Activated CD4-positive, alpha-beta T cell treated with anti-CD3 and anti-CD28 coated beads, Interleukin-2, amount 50 U/mL, for 48 hours (primary cell): ENCODE results near the gene PREX1.
A peak's percentile ranks its signal among the peaks of the same experiment; 100 is the strongest.

Experiments
- DNase-seq, 2 experiments: peaks; one replicate each; pipeline ENCODE4 v3.0.0-alpha.2; 2020

The PREX1 gene

DNA sequence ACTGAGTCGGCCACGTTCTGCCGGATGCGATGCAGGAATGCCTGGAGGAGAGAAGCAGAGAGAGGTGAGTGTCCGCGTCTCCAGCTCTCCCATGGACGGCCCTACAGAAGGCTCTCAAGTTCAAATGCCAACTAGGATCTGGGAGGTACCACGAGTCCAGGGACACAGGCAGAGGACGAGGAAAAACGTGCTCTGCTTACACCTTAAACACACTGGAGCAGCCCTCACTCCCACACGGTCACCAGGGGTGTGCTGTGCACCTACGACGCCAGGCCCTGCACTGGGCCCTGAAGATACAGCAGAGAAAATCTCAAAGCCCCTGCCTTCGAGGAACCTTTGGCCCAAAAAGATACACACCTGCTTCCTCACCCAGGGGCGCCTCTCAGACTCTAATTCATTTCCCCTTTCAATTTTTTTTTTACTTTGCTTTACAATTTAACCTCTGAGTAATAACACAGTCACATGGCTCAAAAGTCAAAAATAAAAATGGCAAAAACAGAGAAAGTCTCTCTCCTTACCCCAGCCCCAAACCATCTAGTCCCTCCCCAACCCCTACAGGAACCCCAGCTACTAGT is 79.9 kb downstream of the PREX1 start:
- DNase-seq, result no peak

- no peak for DNase-seq
Observed at GRCh38 chr20:48745330-48745729, 82.5 kb downstream of the PREX1 start.

GRCh38 chr20:48744515-48744914 is 83.3 kb downstream of the PREX1 start:
- DNase-seq, result no peak

DNA sequence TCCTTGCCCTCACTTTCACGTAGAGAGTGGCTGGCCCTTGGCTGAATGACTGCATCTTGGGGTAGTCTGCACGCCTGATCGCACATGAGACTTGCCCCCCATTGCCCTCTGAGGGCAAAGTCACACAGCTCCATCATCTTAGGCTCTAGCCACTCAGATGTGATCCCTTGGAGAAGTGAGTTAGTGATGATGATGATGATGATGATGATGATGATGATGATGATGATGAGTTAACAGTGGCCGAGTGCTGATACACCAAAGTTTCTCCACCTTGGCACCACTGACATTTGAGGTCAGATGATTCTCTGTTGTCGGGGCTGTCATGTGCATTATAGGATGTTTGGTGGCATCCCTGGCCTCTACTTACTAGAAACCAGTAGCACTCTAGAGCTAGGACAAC is 84.0 kb downstream of the PREX1 start:
- DNase-seq, result no peak

GRCh38 chr20:48742912-48743680 is 84.7 kb downstream of the PREX1 start:
- DNase-seq, result no peak

DNA sequence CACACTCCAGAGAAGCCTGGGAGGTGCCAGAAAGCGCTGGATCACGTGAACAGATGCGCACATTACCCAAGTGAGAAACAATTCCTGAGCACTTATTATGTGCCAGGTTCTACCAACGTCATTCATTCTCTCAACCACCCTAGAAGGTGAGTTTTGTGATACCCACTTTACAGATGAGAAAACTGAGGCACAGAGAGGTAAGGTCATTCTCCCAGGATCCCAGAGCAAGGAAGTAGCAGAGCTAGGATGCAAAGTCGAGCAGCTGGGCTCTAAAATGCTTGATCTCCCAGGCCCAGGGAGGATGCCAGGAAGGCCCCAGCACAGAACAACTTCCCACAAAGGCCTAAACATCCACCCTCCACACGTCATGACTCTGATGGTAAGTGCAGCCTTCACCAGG is 85.6 kb downstream of the PREX1 start:
- DNase-seq, result no peak

DNA sequence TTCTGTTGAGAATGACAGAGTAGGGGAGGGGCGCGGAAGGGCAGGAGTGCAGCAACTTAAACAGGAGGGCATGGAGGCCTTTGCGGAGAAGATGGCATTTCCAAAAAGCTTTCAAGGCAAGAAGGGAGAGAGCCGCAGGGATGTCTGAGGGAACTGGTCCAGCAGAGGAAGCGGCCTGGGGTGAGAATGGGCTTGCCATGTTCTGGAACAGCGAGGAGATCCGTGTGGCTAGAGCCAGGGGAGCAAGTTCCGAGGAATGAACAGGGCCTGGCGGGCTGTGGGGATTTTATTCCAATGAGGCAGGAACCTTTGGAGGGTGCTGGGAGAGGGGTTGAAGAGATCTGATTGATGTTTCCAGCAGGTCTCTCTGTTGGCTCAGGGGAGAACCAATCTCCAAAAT is 86.1 kb downstream of the PREX1 start:
- no peak for DNase-seq

- DNase-seq, result no peak
Observed at GRCh38 chr20:48740712-48741111, 87.1 kb downstream of the PREX1 start.

- no peak for DNase-seq
Observed at GRCh38 chr20:48740292-48740649, 87.5 kb downstream of the PREX1 start.

- peak; percentile 51 to 63 for DNase-seq
Observed at GRCh38 chr20:48739395-48740291, 88.2 kb downstream of the PREX1 start.

DNA sequence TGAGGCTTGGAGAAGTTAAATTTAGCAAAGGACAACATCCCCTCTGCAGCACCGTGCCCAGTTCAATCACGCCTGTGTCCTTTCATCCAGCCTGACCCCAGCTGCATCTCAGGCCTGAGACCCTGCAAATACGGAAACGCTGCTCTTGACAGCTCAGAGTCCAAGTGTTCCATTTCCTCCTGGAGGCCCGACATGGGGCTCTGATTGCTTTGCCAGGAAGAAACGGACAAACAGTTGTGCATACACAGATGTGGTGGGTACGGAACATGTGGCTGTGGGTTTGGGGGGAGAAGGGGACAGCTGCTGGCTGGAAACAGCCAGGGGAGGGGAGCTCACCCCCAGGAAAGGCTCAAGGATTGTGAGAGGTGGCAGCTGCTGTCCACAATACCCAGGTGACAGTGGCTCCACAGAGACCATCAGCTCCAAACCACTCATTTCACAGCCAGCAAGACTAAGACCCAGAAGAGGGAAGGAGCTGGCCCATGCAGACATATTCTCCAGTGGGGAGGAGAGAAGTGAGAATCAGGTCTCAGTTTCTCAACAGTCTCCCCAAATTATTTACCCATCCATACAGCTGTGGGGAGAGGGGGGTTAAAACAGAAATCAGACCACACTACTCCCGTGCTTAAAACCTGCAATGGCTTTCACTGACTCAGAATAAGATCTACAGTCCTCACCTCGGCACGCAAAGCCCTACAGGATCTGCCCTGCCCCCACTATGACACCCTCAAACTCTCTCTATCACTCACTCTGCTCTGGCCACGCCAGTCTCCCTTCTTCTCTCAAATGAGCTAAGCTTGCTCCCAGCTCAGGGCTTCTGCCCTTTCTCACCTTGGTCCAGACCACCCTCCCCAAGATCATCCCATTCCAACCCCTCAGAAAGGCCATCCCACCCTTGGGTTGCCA is 89.1 kb downstream of the PREX1 start:
- DNase-seq, result peak; percentile 78 to 86

- no peak for DNase-seq
Observed at GRCh38 chr20:48738094-48738398, 89.8 kb downstream of the PREX1 start.

GRCh38 chr20:48737434-48738093 is 90.2 kb downstream of the PREX1 start:
- DNase-seq, result no peak

- DNase-seq, result no peak
Observed at GRCh38 chr20:48736636-48737035, 91.2 kb downstream of the PREX1 start.

GRCh38 chr20:48736231-48736630 is 91.6 kb downstream of the PREX1 start:
- no peak for DNase-seq

GRCh38 chr20:48735112-48735511 is 92.7 kb downstream of the PREX1 start:
- no peak for DNase-seq

DNA sequence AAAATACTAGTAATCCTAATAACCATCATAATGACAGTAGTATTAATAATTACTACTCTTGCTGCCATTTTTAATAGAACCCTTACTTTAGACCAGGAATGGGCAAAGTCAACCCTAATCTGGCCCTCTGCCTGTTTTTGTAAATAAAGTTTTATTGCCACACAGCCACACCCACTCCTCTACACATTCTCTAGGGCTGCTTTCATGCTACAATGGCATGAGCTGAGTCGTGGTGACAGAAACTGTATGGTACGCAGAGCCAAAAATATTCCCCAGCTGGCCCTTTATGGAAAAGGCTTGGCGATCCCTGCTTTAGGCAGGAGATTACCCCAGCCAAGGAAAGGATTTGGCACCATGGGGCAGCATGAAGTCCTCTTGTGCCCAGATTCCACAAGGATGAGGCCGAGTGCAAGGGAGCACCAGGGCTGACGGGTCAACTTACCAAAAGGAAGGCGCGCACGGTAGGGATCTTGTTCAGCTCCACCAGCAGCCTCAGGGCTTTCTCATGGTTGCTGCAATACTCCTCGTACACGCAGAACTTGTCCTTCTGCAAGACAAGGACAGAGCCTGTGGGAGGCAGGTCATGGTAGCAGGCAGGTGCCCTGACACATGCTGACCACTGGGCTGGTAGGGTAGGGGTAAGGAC is 93.6 kb downstream of the PREX1 start:
- DNase-seq, result no peak

- no peak for DNase-seq
Observed at GRCh38 chr20:48733296-48733790, 94.5 kb downstream of the PREX1 start.

DNA sequence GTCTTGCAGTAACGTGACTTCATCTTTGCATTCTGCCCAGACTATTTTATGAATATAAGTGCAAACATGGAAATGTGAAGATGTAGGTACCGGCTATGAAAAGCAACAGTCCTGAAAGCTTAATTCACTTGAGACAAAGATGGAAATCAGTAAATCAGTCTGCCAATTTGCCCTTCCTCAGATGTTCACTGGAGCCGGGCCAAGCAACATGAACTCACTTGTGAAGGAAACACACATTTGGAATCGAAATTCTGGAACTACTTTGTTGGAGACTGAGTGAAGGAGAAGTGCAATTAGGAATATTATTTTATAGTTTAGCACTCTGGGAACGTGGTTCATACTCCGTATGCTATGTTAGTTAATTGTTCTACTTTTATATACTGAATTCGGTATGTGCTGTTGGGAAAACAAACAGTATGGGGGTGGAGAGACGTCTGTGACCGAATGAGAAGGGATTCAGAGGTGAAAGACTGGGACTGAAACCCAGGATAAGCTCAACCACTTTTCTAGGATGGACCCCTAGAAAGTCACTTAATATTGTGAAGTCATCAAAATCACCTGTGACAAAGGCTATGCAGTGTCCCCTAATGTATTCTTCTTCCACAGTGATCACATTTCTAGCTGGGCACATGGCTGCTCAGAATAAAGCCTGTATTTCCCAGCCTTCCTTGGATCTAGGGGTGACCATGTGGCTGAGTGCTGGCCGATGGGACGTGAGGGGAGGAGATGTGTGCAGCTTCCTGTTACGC is 95.5 kb downstream of the PREX1 start:
- DNase-seq, result no peak

DNA sequence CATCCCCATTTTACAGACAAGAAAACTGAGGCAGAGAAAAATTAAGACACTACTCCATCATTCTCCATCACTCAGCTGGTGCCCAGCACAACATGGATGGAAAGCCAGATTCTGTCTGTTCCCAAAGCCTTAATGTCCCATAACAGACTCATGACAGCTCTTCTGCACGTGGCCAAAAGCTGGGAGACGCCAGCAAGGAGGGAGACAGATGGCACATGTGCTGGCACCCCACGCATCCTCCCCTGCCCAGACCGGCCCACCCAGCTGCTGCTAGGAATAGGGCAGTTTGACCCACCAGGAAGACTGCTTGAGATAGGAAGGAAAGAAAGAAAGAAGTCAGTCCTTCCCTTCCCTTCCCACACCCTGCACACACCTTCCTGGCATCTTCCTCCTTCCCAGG is 96.3 kb downstream of the PREX1 start:
- no peak for DNase-seq

DNA sequence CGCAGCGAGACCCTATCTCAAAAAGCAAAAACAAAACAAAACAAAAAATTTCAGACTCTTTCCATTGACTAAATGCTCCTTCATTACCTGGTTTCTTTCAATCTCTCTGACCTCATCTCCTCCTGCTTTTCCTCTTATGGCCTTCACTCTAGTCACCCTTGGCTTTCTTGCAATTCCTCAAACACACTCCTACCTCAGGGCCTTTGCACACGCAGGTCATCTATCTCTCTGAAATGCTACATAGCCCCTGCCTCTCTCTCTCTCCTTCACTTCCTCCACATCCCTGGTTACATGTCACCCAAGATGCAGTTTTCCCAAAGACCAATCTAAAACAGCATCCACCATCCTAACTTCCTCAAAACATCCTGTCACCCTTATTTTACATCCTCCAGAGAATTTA is 96.8 kb downstream of the PREX1 start:
- no peak for DNase-seq
